Uterus (tissue), 2 donors: Measurements from ENCODE around the gene PHC2.

Experiments used
- POLR2A ChIP-seq, 2 donors: fragments of 450-650 bp; IDR thresholded peaks; one replicate each; pipeline ENCODE4 v1.6.1; 2016; ENCODE audit warnings: antibody characterized with exemption in 2 of 2, mild to moderate bottlenecking in 1 of 2, moderate library complexity in 1 of 2
- TF ChIP-seq, protein P1 (sequence below), 4 experiments: fragments of 200-600 bp in 2 of 4; fragments of 450-650 bp in 2 of 4; sonication (generic) in 2 of 4; IDR thresholded peaks; one replicate each; pipeline ENCODE4 v1.5.1; 2016 to 2019; ENCODE audit warnings: antibody characterized with exemption in 4 of 4, mild to moderate bottlenecking in 2 of 4, moderate library complexity in 1 of 4

DNA sequence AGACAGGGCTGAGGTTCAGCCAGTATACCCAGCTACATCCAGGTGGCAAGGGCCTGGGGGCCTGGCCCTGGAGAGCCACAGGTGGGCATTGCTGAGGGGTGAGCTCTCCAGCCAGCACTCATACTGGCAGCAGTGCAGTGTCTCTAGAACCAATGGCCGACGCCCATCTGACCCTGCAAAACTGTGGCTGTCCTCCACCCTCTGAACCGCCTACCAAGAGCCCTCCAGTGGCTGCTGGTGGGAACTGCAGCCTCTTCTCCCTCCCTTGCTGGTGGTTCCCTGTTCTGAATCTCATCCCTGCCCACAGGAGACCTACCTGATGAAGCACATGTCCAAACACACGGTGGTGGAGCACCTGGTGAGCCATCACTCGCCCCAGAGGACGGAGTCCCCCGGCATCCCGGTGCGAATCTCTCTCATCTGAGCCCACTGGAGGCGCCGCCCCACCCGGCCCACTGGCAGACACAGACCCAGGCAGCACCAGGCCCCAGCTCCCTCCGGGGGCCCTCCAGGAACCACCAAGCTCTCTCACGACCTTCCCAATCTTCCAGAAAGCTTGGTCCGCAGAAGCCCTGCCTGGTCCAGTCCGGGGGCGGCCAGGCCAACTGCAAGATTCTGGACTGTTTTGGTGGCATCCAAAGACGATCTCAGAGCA, 132.1 kb downstream of the PHC2 start:
- TF ChIP-seq, protein P1, sequence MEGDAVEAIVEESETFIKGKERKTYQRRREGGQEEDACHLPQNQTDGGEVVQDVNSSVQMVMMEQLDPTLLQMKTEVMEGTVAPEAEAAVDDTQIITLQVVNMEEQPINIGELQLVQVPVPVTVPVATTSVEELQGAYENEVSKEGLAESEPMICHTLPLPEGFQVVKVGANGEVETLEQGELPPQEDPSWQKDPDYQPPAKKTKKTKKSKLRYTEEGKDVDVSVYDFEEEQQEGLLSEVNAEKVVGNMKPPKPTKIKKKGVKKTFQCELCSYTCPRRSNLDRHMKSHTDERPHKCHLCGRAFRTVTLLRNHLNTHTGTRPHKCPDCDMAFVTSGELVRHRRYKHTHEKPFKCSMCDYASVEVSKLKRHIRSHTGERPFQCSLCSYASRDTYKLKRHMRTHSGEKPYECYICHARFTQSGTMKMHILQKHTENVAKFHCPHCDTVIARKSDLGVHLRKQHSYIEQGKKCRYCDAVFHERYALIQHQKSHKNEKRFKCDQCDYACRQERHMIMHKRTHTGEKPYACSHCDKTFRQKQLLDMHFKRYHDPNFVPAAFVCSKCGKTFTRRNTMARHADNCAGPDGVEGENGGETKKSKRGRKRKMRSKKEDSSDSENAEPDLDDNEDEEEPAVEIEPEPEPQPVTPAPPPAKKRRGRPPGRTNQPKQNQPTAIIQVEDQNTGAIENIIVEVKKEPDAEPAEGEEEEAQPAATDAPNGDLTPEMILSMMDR (IDR thresholded peaks at IDR 0.05) = peak; percentile 66 to 87 (median 76)
- TF ChIP-seq POLR2A (IDR thresholded peaks at IDR 0.05) = no peak
